Activated effector memory CD4-positive, alpha-beta T cell treated with anti-CD3 and anti-CD28 coated beads, Interleukin-2, amount 50 U/mL, for 16 hours (primary cell): ENCODE results near the gene TSC22D2.
"Not testable (repeated sequence)": the region's sequence is repeated elsewhere in the genome, so short reads cannot be mapped to it uniquely, and the experiment has no call there.

Experiments
- DNase-seq: peaks from one replicate; pipeline ENCODE4 v3.0.0-alpha.2; 2020

Gene TSC22D2

GRCh38 chr3:150490277-150490986, 82.3 kb downstream of the TSC22D2 start:
- no peak for DNase-seq

GRCh38 chr3:150494411-150494977, 86.4 kb downstream of the TSC22D2 start:
- no peak for DNase-seq

DNA sequence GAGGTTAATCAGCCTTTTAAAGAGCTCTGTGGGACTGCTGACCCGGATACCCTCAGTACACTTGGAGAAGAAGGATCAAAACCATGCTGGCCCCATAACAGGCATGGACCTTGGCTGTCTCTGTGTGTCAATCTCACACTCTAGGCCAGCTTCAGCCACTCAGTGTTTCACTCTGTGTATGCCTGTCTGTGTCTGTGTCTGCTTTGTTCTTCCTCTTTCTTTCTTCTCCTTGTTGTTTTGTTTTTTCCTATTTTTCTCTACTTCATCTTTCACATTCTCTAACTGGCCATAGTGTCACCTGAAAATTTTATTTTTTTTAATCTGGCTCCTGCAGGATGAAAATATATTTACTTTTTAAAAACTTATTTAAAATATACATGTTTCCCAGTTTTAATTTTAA, 87.1 kb downstream of the TSC22D2 start:
- DNase-seq = no peak

DNA sequence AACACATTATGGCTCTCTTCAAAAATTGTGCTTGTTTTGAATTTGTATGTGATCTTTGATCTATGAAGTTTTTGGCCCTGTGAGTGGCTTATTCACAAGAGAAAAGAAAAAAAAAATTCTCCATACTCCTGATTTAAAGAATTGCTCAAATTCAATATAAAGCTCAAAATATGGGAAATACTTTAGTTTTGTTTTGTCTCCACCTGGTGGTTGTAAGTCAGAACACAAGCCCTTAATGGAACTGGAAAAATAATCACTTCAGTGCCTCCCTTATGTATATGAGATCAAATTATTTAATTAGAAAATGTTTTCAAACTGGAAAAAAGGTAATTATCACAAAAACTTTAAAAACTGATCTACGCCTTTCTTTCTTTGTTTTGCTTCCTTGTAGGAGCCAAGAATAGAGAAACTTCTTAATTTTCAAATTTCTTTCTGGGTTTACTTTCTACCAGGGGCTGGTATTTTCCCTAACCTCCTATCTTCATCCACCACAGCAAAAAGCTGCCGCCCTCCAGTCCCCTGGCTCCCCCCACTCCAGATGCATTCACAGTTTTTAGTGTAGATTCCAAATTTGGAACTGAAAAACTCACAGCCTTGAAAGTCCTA, 87.6 kb downstream of the TSC22D2 start:
- no peak for DNase-seq

GRCh38 chr3:150497956-150498355, 89.9 kb downstream of the TSC22D2 start:
- no peak for DNase-seq

- not testable (repeated sequence) for DNase-seq
Measured at GRCh38 chr3:150500960-150501359, 92.9 kb downstream of the TSC22D2 start.

- no peak for DNase-seq
Measured at GRCh38 chr3:150503402-150504099, 95.5 kb downstream of the TSC22D2 start.

DNA sequence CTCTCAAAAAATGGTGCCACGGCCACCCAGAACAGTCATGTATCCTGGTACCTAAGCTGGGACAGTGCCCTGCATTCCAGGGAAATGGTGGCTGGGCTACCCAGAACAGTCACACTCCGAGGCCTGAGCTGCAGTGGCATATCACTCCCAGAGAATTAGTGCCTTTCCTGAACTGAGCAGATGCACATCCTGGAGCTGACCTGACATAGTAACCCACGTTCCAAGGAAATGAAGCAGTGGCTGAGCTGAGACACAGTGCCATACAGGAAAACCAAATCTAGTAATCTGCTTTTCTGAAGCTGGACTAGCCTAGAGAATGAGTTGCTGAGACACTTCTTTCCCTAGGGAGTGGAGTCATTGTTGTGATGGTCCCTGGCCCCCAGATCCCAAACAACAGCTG, 96.4 kb downstream of the TSC22D2 start:
- DNase-seq = no peak

DNA sequence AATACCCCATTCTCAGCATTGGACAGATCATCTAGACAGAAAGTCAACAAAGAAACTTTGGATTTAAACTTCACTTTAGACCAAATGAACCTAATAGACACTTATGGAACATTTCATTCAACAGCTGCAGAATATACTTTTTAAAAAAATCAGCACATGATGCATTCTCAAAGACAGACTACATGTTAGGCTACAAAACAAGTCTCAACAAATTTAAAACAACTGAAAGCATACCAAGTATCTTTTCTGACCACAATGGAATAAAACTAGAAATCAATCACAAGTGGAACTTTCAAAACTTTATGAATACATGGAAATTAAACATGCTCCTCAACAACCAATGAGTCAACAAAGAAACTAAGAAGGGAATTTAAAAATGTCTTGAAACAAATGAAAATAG, 100.3 kb downstream of the TSC22D2 start:
- DNase-seq = no peak

DNA sequence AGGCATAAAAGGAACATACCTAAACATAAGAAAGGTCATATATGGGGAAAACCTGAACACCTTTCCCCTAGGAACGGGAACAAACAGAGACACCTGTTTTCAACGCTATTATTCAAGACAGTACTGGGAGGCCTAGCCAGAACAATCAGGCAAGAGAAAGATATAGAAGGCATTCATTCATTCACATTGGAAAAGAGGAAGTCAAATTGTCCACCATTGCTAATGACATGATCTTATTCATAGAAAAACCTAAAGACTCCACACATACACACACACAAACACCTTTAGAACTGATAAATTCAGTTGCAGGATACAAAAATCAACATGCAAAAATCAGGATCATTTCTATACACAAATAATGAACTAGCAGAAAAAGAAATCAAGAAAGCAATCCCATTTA, 101.7 kb downstream of the TSC22D2 start:
- DNase-seq = no peak

DNA sequence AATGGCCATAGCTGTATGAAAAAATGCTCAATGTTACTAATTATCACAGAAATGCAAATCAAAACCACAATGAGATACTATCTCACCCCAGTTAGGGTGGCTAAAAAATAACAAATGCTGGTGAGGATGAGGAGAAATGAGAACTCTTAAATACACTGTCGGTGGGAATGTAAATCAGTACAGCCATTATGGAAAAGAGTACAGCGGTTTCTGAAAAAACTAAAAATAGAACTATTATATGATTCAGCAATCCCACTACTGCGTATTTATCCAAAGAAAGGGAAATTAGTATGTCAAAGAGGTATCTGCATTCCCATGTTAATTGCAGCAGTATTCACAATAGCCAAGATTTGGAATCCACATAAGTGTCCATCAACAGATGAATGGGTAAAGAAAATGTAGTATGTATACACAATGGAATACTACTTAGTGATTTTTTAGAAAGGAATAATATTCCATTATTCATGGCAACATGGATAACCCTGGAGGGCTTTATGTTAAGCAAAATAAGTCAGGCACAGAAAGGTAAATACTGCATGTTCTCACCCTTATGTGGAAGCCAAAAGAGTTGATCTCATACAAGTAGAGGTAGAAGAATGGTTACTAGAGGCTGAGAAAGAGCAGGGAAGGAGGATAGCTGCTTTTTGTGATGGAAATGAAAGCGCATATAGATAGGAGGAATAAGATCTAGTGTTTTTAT, 103.2 kb downstream of the TSC22D2 start:
- no peak for DNase-seq

GRCh38 chr3:150515210-150515609, 107.1 kb downstream of the TSC22D2 start:
- DNase-seq = no peak
